H9 (cell line): ENCODE measurements around the gene APOBEC3H. TPM values are rescaled to one million over a fixed set of nuclear protein-coding genes. Genes with fewer than 3 reads are reported as not detected.

ENCODE experiments used
- DNase-seq: peaks from one replicate; pipeline ENCODE4 v3.0.0-alpha.2; 2017
- H2AFZ ChIP-seq: one replicate; pipeline ENCODE4 v1.6.1; 2013; ENCODE audit warnings: mild to moderate bottlenecking, low read length, control low read depth, moderate library complexity
- H2AK5ac ChIP-seq: 2 replicates; pipeline ENCODE4 v1.6.1; 2013; ENCODE audit warnings: low read length, control low read depth, mixed read lengths; ENCODE audit not compliant: insufficient read length
- H2BK120ac ChIP-seq: one replicate; pipeline ENCODE4 v1.6.1; 2013; ENCODE audit warnings: low read depth, mild to moderate bottlenecking, low read length, control low read depth, inconsistent platforms; ENCODE audit not compliant: poor library complexity, severe bottlenecking
- H2BK12ac ChIP-seq: 2 replicates; pipeline ENCODE4 v1.6.1; 2013; ENCODE audit warnings: low read length, control low read depth, mixed read lengths, low read depth; ENCODE audit not compliant: insufficient read length
- H2BK15ac ChIP-seq: 2 replicates; pipeline ENCODE4 v1.6.1; 2013; ENCODE audit warnings: low read depth, low read length, control low read depth
- H2BK20ac ChIP-seq: one replicate; pipeline ENCODE4 v1.6.1; 2013; ENCODE audit warnings: low read depth, mild to moderate bottlenecking, low read length, control low read depth, inconsistent platforms; ENCODE audit not compliant: poor library complexity, severe bottlenecking
- H2BK5ac ChIP-seq: 2 replicates; pipeline ENCODE4 v1.6.1; 2013; ENCODE audit warnings: low read length, control low read depth, mixed read lengths; ENCODE audit not compliant: insufficient read length
- H3K14ac ChIP-seq: 2 replicates; pipeline ENCODE4 v1.6.1; 2013; ENCODE audit warnings: low read length, control low read depth; ENCODE audit not compliant: insufficient read depth
- H3K18ac ChIP-seq: 2 replicates; pipeline ENCODE4 v1.6.1; 2013; ENCODE audit warnings: low read depth, mild to moderate bottlenecking, mixed read lengths, low read length, control low read depth; ENCODE audit not compliant: insufficient read length
- H3K23ac ChIP-seq: 2 replicates; pipeline ENCODE4 v1.6.1; 2013; ENCODE audit warnings: low read length, control low read depth, mixed read lengths, low read depth; ENCODE audit not compliant: insufficient read length
- H3K23me2 ChIP-seq: 2 replicates; pipeline ENCODE4 v1.6.1; 2013; ENCODE audit warnings: low read depth, mild to moderate bottlenecking, mixed read lengths, low read length, control low read depth; ENCODE audit not compliant: insufficient read length, poor library complexity, severe bottlenecking
- H3K27ac ChIP-seq: 2 replicates; pipeline ENCODE4 v1.5.1; 2013; ENCODE audit warnings: low read length, control low read depth, mixed read lengths, low read depth; ENCODE audit not compliant: insufficient read length
- H3K27me3 ChIP-seq: 2 replicates; pipeline ENCODE4 v1.6.1; 2013; ENCODE audit warnings: low read length, control low read depth, inconsistent platforms; ENCODE audit not compliant: insufficient read depth
- H3K4ac ChIP-seq: 2 replicates; pipeline ENCODE4 v1.6.1; 2013; ENCODE audit warnings: low read depth, mild to moderate bottlenecking, control low read depth, inconsistent platforms, low read length, moderate library complexity
- H3K4me1 ChIP-seq: 2 replicates; pipeline ENCODE4 v1.6.1; 2013; ENCODE audit warnings: low read length, control low read depth, inconsistent platforms; ENCODE audit not compliant: insufficient read depth
- H3K4me2 ChIP-seq: 2 replicates; pipeline ENCODE4 v1.6.1; 2013; ENCODE audit warnings: low read length, control low read depth, mixed read lengths; ENCODE audit not compliant: insufficient read length, insufficient read depth
- H3K56ac ChIP-seq: 2 replicates; pipeline ENCODE4 v1.6.1; 2013; ENCODE audit warnings: low read depth, mild to moderate bottlenecking, mixed read lengths, low read length, control low read depth; ENCODE audit not compliant: insufficient read length
- H3K79me1 ChIP-seq: 2 replicates; pipeline ENCODE4 v1.6.1; 2013; ENCODE audit warnings: low read depth, mild to moderate bottlenecking, moderate library complexity, low read length, control low read depth, inconsistent platforms; ENCODE audit not compliant: insufficient read depth, poor library complexity, severe bottlenecking
- H3K79me2 ChIP-seq: 2 replicates; pipeline ENCODE4 v1.6.1; 2013; ENCODE audit warnings: low read length, control low read depth, inconsistent platforms; ENCODE audit not compliant: insufficient read depth
- H3K9ac ChIP-seq: 2 replicates; pipeline ENCODE4 v1.6.1; 2013; ENCODE audit warnings: low read length, control low read depth, mixed read lengths; ENCODE audit not compliant: insufficient read length; ENCODE audit errors: extremely low read depth
- H3K9me3 ChIP-seq: one replicate; pipeline ENCODE4 v1.6.1; 2013; ENCODE audit warnings: low read depth, low read length, inconsistent platforms; ENCODE audit not compliant: control insufficient read depth
- H3T11ph ChIP-seq: one replicate; pipeline ENCODE4 v1.6.1; 2013; ENCODE audit warnings: mild to moderate bottlenecking, low read length, control low read depth, inconsistent platforms
- H4K20me1 ChIP-seq: one replicate; pipeline ENCODE4 v1.6.1; 2013; ENCODE audit not compliant: control insufficient read depth, insufficient read length, insufficient read depth
- H4K5ac ChIP-seq: 2 replicates; pipeline ENCODE4 v1.6.1; 2013; ENCODE audit warnings: low read depth, mild to moderate bottlenecking, mixed read lengths, low read length, control low read depth; ENCODE audit not compliant: insufficient read length
- H4K8ac ChIP-seq: replicated peaks from 2 replicates; pipeline ENCODE4 v1.6.1; 2013; ENCODE audit warnings: low read length, control low read depth, mixed read lengths, low read depth; ENCODE audit not compliant: insufficient read length
- H4K91ac ChIP-seq: 2 replicates; pipeline ENCODE4 v1.6.1; 2013; ENCODE audit warnings: low read depth, mild to moderate bottlenecking, moderate library complexity, mixed read lengths, low read length, control low read depth; ENCODE audit not compliant: insufficient read length
- H3K27ac Mint-ChIP-seq, 3 experiments: 2 replicates in 2 of 3; 3 replicates in 1 of 3; pipeline ENCODE4 v1.8.0; 2020 to 2021; ENCODE audit warnings: mixed read lengths in 3 of 3, mild to moderate bottlenecking in 1 of 3, moderate library complexity in 1 of 3
- H3K27me3 Mint-ChIP-seq: 2 replicates; pipeline ENCODE4 v1.8.0; 2021; ENCODE audit warnings: low read depth, mild to moderate bottlenecking, moderate library complexity, mixed read lengths
- H3K36me3 Mint-ChIP-seq, 3 experiments: 2 replicates in 2 of 3; 3 replicates in 1 of 3; pipeline ENCODE4 v1.8.0; 2020 to 2021; ENCODE audit warnings: low read depth in 3 of 3, mixed read lengths in 3 of 3; ENCODE audit not compliant: insufficient read depth in 1 of 3
- H3K4me1 Mint-ChIP-seq, 2 experiments: 2 replicates each; pipeline ENCODE4 v1.8.0; 2020; ENCODE audit warnings: mixed read lengths in 2 of 2
- H3K4me3 Mint-ChIP-seq, 2 experiments: 2 replicates in 1 of 2; 3 replicates in 1 of 2; pipeline ENCODE4 v1.8.0; 2020 to 2021; ENCODE audit warnings: mild to moderate bottlenecking in 2 of 2, mixed read lengths in 2 of 2, moderate library complexity in 1 of 2
- H3K9me3 Mint-ChIP-seq, 2 experiments: 2 replicates in 1 of 2; 3 replicates in 1 of 2; pipeline ENCODE4 v1.8.0; 2020; ENCODE audit warnings: mild to moderate bottlenecking in 2 of 2, mixed read lengths in 2 of 2, moderate library complexity in 1 of 2
- WGBS: extraction: QIAGEN DNeasy Blood & Tissue Kit; methylation state at CpG from one replicate; pipeline ENCODE4 v1.1.7; 2013; ENCODE audit warnings: missing lambda C conversion rate, low lambda C conversion rate, mixed read lengths; ENCODE audit not compliant: insufficient read length; ENCODE audit errors: extremely low coverage; 5-methylcytosine and 5-hydroxymethylcytosine counted together
- total RNA-seq: library from RNA; stranded (reverse); gene quantifications from 2 replicates; pipeline ENCODE4 v1.2.1, GENCODE V29; 2021
- TF ChIP-seq, protein P1 (sequence below): fragments of 200-600 bp; sonication (generic); conservative IDR thresholded peaks from 3 replicates; pipeline ENCODE4 v1.8.0; 2021; ENCODE audit warnings: antibody characterized with exemption, mild to moderate bottlenecking

The APOBEC3H gene
- total RNA-seq, 1 experiment from 2014 or later: 0.48 TPM

DNA sequence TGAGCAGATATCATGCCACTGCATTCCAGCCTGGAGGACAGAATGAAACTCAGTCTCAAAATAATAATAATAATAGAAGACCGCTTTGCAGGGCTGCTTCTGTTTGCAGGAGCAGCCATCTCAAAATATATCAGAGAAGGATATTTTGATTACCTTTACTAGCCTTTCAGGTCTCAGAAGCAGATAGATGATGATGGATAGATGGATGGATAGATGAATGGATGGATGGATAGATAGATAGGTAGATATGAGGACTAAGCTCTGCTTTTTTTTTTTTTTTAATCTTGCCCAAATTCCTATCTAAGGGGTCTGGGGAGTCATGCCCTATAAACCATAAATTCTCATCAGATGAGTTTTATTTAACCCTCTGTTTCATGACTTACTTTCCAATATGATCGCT is 18.5 kb downstream of the APOBEC3H start:
- Histone ChIP-seq H3K27me3 (peaks cover 2% of the 10 kb centered on the region; the same call in 1 of the 2 replicates), H3K23ac (no peak overlapping the region), H4K8ac (no peak overlapping the region), H2BK20ac (no peak overlapping the region), H2BK120ac (no peak overlapping the region), H3K18ac (no peak overlapping the region), H2BK15ac (no peak overlapping the region), H2AK5ac (no peak overlapping the region), H3K4me1 (peaks cover 5% of the 10 kb centered on the region; the same call in 1 of the 2 replicates), H2BK5ac (no peak overlapping the region), H3K79me2 (no peaks in the 10 kb centered on the region), H4K20me1 (no peaks in the 10 kb centered on the region), H3K14ac (no peak overlapping the region), H2BK12ac (no peak overlapping the region), H3T11ph (no peak overlapping the region), H4K91ac (no peak overlapping the region), H3K9ac (no peak overlapping the region), H3K27ac (no peak overlapping the region), H3K56ac (no peak overlapping the region), H4K5ac (no peak overlapping the region), H3K4ac (no peak overlapping the region), H3K23me2 (no peaks in the 10 kb centered on the region), H3K79me1 (no peaks in the 10 kb centered on the region), H3K9me3 (no peaks in the 10 kb centered on the region), H3K4me2 (no peak overlapping the region), H2AFZ (no peak overlapping the region)
- Mint-ChIP-seq H3K4me1 (peaks cover 47 to 53% of the 10 kb centered on the region in 2 experiments), H3K36me3 (no peaks in the 10 kb centered on the region), H3K27ac (no peak overlapping the region), H3K27me3 (peaks cover 15% of the 10 kb centered on the region), H3K9me3 (peaks cover 0 to 5% of the 10 kb centered on the region in 2 experiments; a peak in 1 of 5 replicates), H3K4me3 (no peak overlapping the region)
- no peak for DNase-seq
- TF ChIP-seq, protein P1, sequence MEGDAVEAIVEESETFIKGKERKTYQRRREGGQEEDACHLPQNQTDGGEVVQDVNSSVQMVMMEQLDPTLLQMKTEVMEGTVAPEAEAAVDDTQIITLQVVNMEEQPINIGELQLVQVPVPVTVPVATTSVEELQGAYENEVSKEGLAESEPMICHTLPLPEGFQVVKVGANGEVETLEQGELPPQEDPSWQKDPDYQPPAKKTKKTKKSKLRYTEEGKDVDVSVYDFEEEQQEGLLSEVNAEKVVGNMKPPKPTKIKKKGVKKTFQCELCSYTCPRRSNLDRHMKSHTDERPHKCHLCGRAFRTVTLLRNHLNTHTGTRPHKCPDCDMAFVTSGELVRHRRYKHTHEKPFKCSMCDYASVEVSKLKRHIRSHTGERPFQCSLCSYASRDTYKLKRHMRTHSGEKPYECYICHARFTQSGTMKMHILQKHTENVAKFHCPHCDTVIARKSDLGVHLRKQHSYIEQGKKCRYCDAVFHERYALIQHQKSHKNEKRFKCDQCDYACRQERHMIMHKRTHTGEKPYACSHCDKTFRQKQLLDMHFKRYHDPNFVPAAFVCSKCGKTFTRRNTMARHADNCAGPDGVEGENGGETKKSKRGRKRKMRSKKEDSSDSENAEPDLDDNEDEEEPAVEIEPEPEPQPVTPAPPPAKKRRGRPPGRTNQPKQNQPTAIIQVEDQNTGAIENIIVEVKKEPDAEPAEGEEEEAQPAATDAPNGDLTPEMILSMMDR: no peak
- WGBS: no CpG with 5 or more reads among the region's 2 CpGs
